Measurements from ENCODE around the gene LARP4B.

- no peak for TF ChIP-seq CTCF (IDR thresholded peaks at IDR 0.05)
- TF ChIP-seq POLR2A (IDR thresholded peaks at IDR 0.05): no peak
Measured at GRCh38 chr10:796233-796632, 135.3 kb downstream of the LARP4B start.
